K562 (cell line): ENCODE results near the gene CDK14. TPM values are rescaled to one million over a fixed set of nuclear protein-coding genes. Genes with fewer than 3 reads are reported as not detected.

ENCODE experiments used
- ATAC-seq: fragments of 200-7000 bp; cut with Tn5 transposase; 3 replicates; pipeline ENCODE4 v1.9.1; 2020; ENCODE audit warnings: moderate library complexity
- BruUV-seq: library from RNA; stranded (reverse); fragments of 400-500 nt; replicated peaks from 2 replicates; lab custom pipeline; 2021; lab: Mats Ljungman, UMichigan
- CTCF ChIA-PET: fragments of 300-600 bp; formaldehyde crosslinking; extraction: SDS; loops from one replicate; lab custom pipeline; 2021; ENCODE audit warnings: low intra/inter-chr PET ratio; lab: Yijun Ruan, JAX
- POLR2A ChIA-PET: fragments of 300-600, 350-650 bp; sonication (Branson Sonifier 250); formaldehyde crosslinking; extraction: SDS; loops from one replicate; lab custom pipeline; 2021; ENCODE audit warnings: antibody characterized with exemption, inconsistent platforms; lab: Yijun Ruan, JAX
- DNase-seq, 4 experiments: peaks; one replicate each; pipeline versions ENCODE4 v3.0.0 to v3.0.0-alpha.2; 2011 to 2018; ENCODE audit warnings: low spot score in 3 of 4, mixed read lengths in 3 of 4; ENCODE audit errors: extremely low read depth in 1 of 4
- FAIRE-seq: peaks from 2 replicates; lab custom pipeline; 2011; peaks lifted over from hg19 to GRCh38; lab: Jason Lieb, UNC
- H2AFZ ChIP-seq: 2 replicates; pipeline ENCODE4 v1.6.0; 2011; ENCODE audit warnings: low read depth, low read length, control low read depth, inconsistent platforms
- H3K27ac ChIP-seq: fragments of 200-600 bp; 3 replicates; pipeline ENCODE4 v1.8.0; 2011; ENCODE audit warnings: low read depth, mild to moderate bottlenecking, control low read depth, inconsistent platforms, low read length, moderate library complexity, mixed read lengths; ENCODE audit errors: extremely low read depth
- H3K27me3 ChIP-seq, 2 experiments: fragments of 300-600 bp in 1 of 2; 2 replicates in 1 of 2; 3 replicates in 1 of 2; pipeline versions ENCODE4 v1.6.0 to v1.8.0; 2011; ENCODE audit warnings: inconsistent platforms in 2 of 2, low read length in 2 of 2, mild to moderate bottlenecking in 1 of 2, mixed read lengths in 1 of 2, moderate library complexity in 1 of 2; ENCODE audit not compliant: control insufficient read depth in 2 of 2, insufficient read depth in 2 of 2
- H3K36me3 ChIP-seq: fragments of 300-600 bp; 3 replicates; pipeline ENCODE4 v1.8.0; 2011; ENCODE audit warnings: mild to moderate bottlenecking, low read length, inconsistent platforms; ENCODE audit not compliant: control insufficient read depth, insufficient read depth
- H3K4me1 ChIP-seq, 2 experiments: fragments of 200-600 bp in 1 of 2; replicated peaks in 1 of 2; 2 replicates in 1 of 2; 3 replicates in 1 of 2; pipeline versions ENCODE4 v1.5.1 to v1.8.0; 2011; ENCODE audit warnings: inconsistent platforms in 2 of 2, low read length in 2 of 2, mild to moderate bottlenecking in 1 of 2, mixed read lengths in 1 of 2, moderate library complexity in 1 of 2; ENCODE audit not compliant: control insufficient read depth in 2 of 2, insufficient read depth in 2 of 2
- H3K4me2 ChIP-seq: 2 replicates; pipeline ENCODE4 v1.6.1; 2011; ENCODE audit warnings: low read length, control low read depth, inconsistent platforms, mixed read lengths; ENCODE audit not compliant: insufficient read depth
- H3K4me3 ChIP-seq: fragments of 200-600 bp; sonication (generic), shearing (Covaris generic); 2 replicates; pipeline ENCODE4 v1.5.1; 2016; ENCODE audit warnings: control low read depth, inconsistent platforms
- H3K79me2 ChIP-seq: fragments of 200-600 bp; 3 replicates; pipeline ENCODE4 v1.8.0; 2011; ENCODE audit warnings: low read length, inconsistent platforms; ENCODE audit not compliant: control insufficient read depth, insufficient read depth
- H3K9ac ChIP-seq, 2 experiments: 2 replicates each; pipeline versions ENCODE4 v1.6.0 to v1.6.1; 2011; ENCODE audit warnings: low read depth in 2 of 2, low read length in 2 of 2, control low read depth in 1 of 2, inconsistent platforms in 1 of 2, mild to moderate bottlenecking in 1 of 2, mixed read lengths in 1 of 2; ENCODE audit not compliant: insufficient read depth in 1 of 2
- H3K9me1 ChIP-seq: one replicate; pipeline ENCODE4 v1.6.0; 2011; ENCODE audit warnings: inconsistent platforms, mild to moderate bottlenecking, low read length, moderate library complexity; ENCODE audit not compliant: control insufficient read depth, insufficient read depth
- H3K9me3 ChIP-seq: replicated peaks from 2 replicates; pipeline ENCODE4 v1.5.1; 2011; ENCODE audit warnings: low read depth, low read length, inconsistent platforms; ENCODE audit not compliant: control insufficient read depth, insufficient read depth
- H4K20me1 ChIP-seq: replicated peaks from 2 replicates; pipeline ENCODE4 v1.6.1; 2011; ENCODE audit warnings: low read length, inconsistent platforms, mixed read lengths; ENCODE audit not compliant: control insufficient read depth, insufficient read depth
- ADNP ChIP-seq: fragments of 200-800 bp; sonication (Bioruptor generic); IDR thresholded peaks from 2 replicates; pipeline ENCODE4 v1.6.1; 2016; ENCODE audit warnings: missing genetic modification characterization, missing compliant biosample characterization
- C11orf30 ChIP-seq: fragments of 450-650 bp; IDR thresholded peaks from 2 replicates; pipeline ENCODE4 v1.6.1; 2016; ENCODE audit warnings: low read depth, mild to moderate bottlenecking
- CBFB ChIP-seq: sonication (generic); formaldehyde crosslinking; IDR thresholded peaks from 2 replicates; pipeline ENCODE4 v1.4.0; 2020; ENCODE audit warnings: mild to moderate bottlenecking, missing genetic modification reagents
- DIDO1 ChIP-seq: fragments of 450-650 bp; IDR thresholded peaks from 2 replicates; pipeline ENCODE4 v1.6.1; 2016; ENCODE audit warnings: low read depth, missing biosample characterization, missing genetic modification characterization
- ERF ChIP-seq: fragments of 450-650 bp; formaldehyde crosslinking; IDR thresholded peaks from 2 replicates; pipeline ENCODE4 v1.4.0; 2020; ENCODE audit warnings: mild to moderate bottlenecking, mixed read lengths
- FOXP1 ChIP-seq: sonication (generic); formaldehyde crosslinking; IDR thresholded peaks from 2 replicates; pipeline ENCODE4 v1.8.0; 2022; ENCODE audit warnings: mild to moderate bottlenecking, missing genetic modification reagents
- KDM1A ChIP-seq, 2 experiments: fragments of 450-650 bp; IDR thresholded peaks; 2 replicates each; pipeline ENCODE4 v1.6.1; 2016; ENCODE audit warnings: mild to moderate bottlenecking in 2 of 2
- MCM7 ChIP-seq, 2 experiments: fragments of 450-650 bp; IDR thresholded peaks; 2 replicates each; pipeline ENCODE4 v1.6.1; 2016 to 2018
- MEIS2 ChIP-seq: fragments of 450-650 bp; IDR thresholded peaks from 2 replicates; pipeline ENCODE4 v1.6.1; 2014; ENCODE audit warnings: mild to moderate bottlenecking; ENCODE audit not compliant: partially characterized antibody
- NCOA1 ChIP-seq: fragments of 450-650 bp; IDR thresholded peaks from 2 replicates; pipeline ENCODE4 v1.6.1; 2016; ENCODE audit warnings: low read depth
- NUFIP1 ChIP-seq: fragments of 450-650 bp; IDR thresholded peaks from 2 replicates; pipeline ENCODE4 v1.6.1; 2018; ENCODE audit not compliant: partially characterized antibody
- PHB2 ChIP-seq: fragments of 450-650 bp; IDR thresholded peaks from 2 replicates; pipeline ENCODE4 v1.6.1; 2017; ENCODE audit warnings: low read depth
- POLR2AphosphoS2 ChIP-seq: IDR thresholded peaks from 2 replicates; pipeline ENCODE4 v1.6.1; 2012; ENCODE audit warnings: low read length, improper control_type of control experiment
- RAD51 ChIP-seq: fragments of 450-650 bp; IDR thresholded peaks from 2 replicates; pipeline ENCODE4 v1.7.1; 2016; ENCODE audit warnings: low read depth, mild to moderate bottlenecking, borderline replicate concordance
- RFX7 ChIP-seq: fragments of 250-450 bp; sonication (Bioruptor Pico); IDR thresholded peaks from 2 replicates; pipeline ENCODE4 v1.5.1; 2021; ENCODE audit warnings: mild to moderate bottlenecking
- ZBED1 ChIP-seq: IDR thresholded peaks from 2 replicates; pipeline ENCODE4 v1.6.1; 2014
- ZNF174 ChIP-seq: fragments of 250-450 bp; sonication (Bioruptor Pico); IDR thresholded peaks from 2 replicates; pipeline ENCODE4 v1.4.0; 2020; ENCODE audit warnings: mild to moderate bottlenecking
- ZNF75A ChIP-seq: fragments of 450-650 bp; formaldehyde crosslinking; IDR thresholded peaks from 2 replicates; pipeline ENCODE4 v1.4.0; 2020; ENCODE audit warnings: mild to moderate bottlenecking
- WGBS: fragments of 100-300 bp; shearing (Covaris generic); methylation state at CpG from one replicate; pipeline ENCODE4 v1.1.6; 2016; ENCODE audit warnings: low coverage, mixed read lengths; ENCODE audit not compliant: insufficient coverage; ENCODE audit errors: missing lambda C conversion rate; 5-methylcytosine and 5-hydroxymethylcytosine counted together
- in situ Hi-C: fragments of 300-500 bp; cut with MboI; formaldehyde crosslinking; loops from 4 replicates; pipeline ENCODE4 v1.15.0; 2018; ENCODE audit warnings: inconsistent platforms, mixed read lengths
- intact Hi-C: fragments of 100-400 bp; cut with micrococcal nuclease; formaldehyde crosslinking; loops from 2 replicates; pipeline ENCODE4 v1.14.2; 2022
- polyA plus RNA-seq, 8 experiments: library from polyadenylated mRNA; depleted of rRNA in 4 of 8; stranded (reverse) in 5 of 8; unstranded in 3 of 8; fragments of >200 nt; fragmentation: Nextera tagmentation in 2 of 8; fragmentation: Illumina TruSeq in 1 of 8; extraction: Ambion mirVana in 2 of 8; extraction: Trizol in 1 of 8; gene quantifications; 2 replicates each; pipeline versions ENCODE4 v1.2.1 to v1.2.3, GENCODE V29; 2011 to 2014; ENCODE audit warnings: inconsistent platforms in 1 of 8, missing spikeins in 1 of 8
- total RNA-seq, 7 experiments: library from RNA; depleted of rRNA in 6 of 7; stranded (reverse); fragments of >200 nt in 6 of 7; fragmentation: Illumina TruSeq in 2 of 7; extraction: Trizol in 2 of 7; gene quantifications; 2 replicates each; pipeline versions ENCODE4 v1.2.1 to v1.2.3, GENCODE V29; 2011 to 2021; ENCODE audit warnings: low replicate concordance in 1 of 7
- TF ChIP-seq, protein P1 (sequence below), 2 experiments: fragments of 450-650 bp in 1 of 2; sonication (generic) in 1 of 2; formaldehyde crosslinking; conservative IDR thresholded peaks; 2 replicates each; pipeline versions ENCODE4 v1.4.0 to v1.8.1; 2020 to 2022; ENCODE audit warnings: mild to moderate bottlenecking in 1 of 2, missing genetic modification reagents in 1 of 2
- TF ChIP-seq, protein P2 (sequence below): fragments of 450-650 bp; IDR thresholded peaks from 2 replicates; pipeline ENCODE4 v1.6.1; 2017; ENCODE audit warnings: antibody characterized with exemption
- TF ChIP-seq, protein P3 (sequence below): fragments of 250-450 bp; sonication (Bioruptor Pico); IDR thresholded peaks from 2 replicates; pipeline ENCODE4 v1.5.0; 2021

The CDK14 gene
- total and polyA plus RNA-seq, 9 of the 15 experiments (the other 6 are each of a cell fraction or from before 2014, with no cell fraction given) = 0.03 to 0.91 (median 0.16) TPM

DNA sequence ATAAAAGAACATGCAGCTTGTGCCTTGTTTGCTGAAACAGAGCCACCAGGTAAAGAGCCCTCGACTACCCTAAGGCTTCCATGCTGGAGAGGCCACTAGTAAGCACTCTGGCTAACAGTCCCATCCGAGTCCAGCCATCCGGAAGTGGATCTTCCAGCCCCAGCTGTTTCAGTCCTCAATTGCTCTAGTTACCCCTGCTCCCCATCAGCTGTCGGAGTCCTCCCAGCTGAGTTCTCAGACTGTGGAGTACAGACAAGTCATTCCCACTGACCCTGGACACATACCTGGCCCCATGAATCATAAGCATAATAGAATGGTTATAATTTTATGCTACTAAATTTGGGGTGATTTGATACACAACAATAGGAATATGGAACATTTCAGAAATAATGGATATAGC lies 654.6 kb downstream of the CDK14 start (continued):
- no peak for TF ChIP-seq ERF (CRISPR knock-in tag)

DNA sequence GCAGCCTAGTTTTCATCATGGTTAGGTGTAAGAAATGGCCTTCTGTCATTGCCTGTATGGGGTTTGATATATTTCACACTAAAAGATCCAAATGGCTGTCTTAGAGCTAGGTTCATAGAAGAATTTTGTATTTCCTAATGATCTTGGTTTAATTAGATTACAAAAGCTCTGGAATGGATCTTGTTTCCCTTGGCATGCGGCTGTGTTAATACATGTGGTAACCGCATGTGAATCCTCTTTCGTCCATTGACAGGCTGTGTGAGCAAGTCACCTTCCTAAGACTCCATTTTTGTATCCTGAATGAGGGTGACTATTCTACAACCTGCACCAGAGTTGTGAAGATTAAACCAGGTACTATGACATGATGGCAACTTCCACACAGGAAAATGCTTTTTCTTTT lies 655.8 kb downstream of the CDK14 start:
- no TSS peak for BruUV-seq
- Histone ChIP-seq H3K4me1 (no peaks in the 10 kb centered on the region), H3K79me2 (no peaks in the 10 kb centered on the region), H3K4me2 (no peak overlapping the region), H3K27me3 (peaks cover 3 to 9% of the 10 kb centered on the region in 2 experiments; a peak in 2 of 5 replicates), H3K4me3 (no peak overlapping the region), H3K9me1 (no peaks in the 10 kb centered on the region), H2AFZ (no peak overlapping the region), H3K9me3 (no peaks in the 10 kb centered on the region), H3K27ac (no peak overlapping the region), H4K20me1 (no peaks in the 10 kb centered on the region), H3K9ac (no peak overlapping the region), H3K36me3 (no peaks in the 10 kb centered on the region)
- intact Hi-C loops (no loop called here), in situ Hi-C loops (no loop called here)
- FAIRE-seq = no peak
- ChIA-PET CTCF (no interaction called here), POLR2A (no interaction called here)
- no peak for DNase-seq
- WGBS = 2% methylated on average over 3 of the region's 3 CpGs
- ATAC-seq = no peak
- TF ChIP-seq NUFIP1 (no peak), CBFB (CRISPR knock-in tag) (no peak), MEIS2 (no peak), DIDO1 (tag) (no peak), NCOA1 (no peak), POLR2AphosphoS2 (no peak), MCM7 (IDR thresholded peaks at IDR 0.05) (no peak), KDM1A (IDR thresholded peaks at IDR 0.05) (no peak), C11orf30 (no peak), ZBED1 (no peak), ZNF75A (CRISPR knock-in tag) (no peak), ZNF174 (CRISPR knock-in tag) (no peak), FOXP1 (no peak), RFX7 (CRISPR knock-in tag) (no peak), ADNP (no peak), RAD51 (no peak), PHB2 (no peak)
- TF ChIP-seq, protein P1, sequence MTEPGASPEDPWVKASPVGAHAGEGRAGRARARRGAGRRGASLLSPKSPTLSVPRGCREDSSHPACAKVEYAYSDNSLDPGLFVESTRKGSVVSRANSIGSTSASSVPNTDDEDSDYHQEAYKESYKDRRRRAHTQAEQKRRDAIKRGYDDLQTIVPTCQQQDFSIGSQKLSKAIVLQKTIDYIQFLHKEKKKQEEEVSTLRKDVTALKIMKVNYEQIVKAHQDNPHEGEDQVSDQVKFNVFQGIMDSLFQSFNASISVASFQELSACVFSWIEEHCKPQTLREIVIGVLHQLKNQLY (CRISPR knock-in tag; conservative IDR thresholded peaks at IDR 0.05) = no peak
- TF ChIP-seq, protein P2, sequence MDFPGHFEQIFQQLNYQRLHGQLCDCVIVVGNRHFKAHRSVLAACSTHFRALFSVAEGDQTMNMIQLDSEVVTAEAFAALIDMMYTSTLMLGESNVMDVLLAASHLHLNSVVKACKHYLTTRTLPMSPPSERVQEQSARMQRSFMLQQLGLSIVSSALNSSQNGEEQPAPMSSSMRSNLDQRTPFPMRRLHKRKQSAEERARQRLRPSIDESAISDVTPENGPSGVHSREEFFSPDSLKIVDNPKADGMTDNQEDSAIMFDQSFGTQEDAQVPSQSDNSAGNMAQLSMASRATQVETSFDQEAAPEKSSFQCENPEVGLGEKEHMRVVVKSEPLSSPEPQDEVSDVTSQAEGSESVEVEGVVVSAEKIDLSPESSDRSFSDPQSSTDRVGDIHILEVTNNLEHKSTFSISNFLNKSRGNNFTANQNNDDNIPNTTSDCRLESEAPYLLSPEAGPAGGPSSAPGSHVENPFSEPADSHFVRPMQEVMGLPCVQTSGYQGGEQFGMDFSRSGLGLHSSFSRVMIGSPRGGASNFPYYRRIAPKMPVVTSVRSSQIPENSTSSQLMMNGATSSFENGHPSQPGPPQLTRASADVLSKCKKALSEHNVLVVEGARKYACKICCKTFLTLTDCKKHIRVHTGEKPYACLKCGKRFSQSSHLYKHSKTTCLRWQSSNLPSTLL = no peak
- TF ChIP-seq, protein P3, sequence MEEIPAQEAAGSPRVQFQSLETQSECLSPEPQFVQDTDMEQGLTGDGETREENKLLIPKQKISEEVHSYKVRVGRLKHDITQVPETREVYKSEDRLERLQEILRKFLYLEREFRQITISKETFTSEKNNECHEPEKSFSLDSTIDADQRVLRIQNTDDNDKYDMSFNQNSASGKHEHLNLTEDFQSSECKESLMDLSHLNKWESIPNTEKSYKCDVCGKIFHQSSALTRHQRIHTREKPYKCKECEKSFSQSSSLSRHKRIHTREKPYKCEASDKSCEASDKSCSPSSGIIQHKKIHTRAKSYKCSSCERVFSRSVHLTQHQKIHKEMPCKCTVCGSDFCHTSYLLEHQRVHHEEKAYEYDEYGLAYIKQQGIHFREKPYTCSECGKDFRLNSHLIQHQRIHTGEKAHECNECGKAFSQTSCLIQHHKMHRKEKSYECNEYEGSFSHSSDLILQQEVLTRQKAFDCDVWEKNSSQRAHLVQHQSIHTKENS (CRISPR knock-in tag) = no peak
